Esophagus muscularis mucosa (tissue), 4 donors: ENCODE data around the gene CALCR. TPM values are rescaled to one million over a fixed set of nuclear protein-coding genes. Genes with fewer than 3 reads are reported as not detected.

Source experiments
- DNase-seq: peaks from one replicate; pipeline ENCODE4 v3.0.0-alpha.2; 2017; ENCODE audit errors: extremely low spot score
- H3K27ac ChIP-seq, 4 donors: fragments of 200-600 bp; sonication (generic); replicated peaks in 1 of 4; 1 replicate in 3 of 4; 2 replicates in 1 of 4; pipeline ENCODE4 v1.5.1; 2016 to 2019; ENCODE audit warnings: mild to moderate bottlenecking in 1 of 4
- H3K27me3 ChIP-seq, 4 donors: fragments of 200-600 bp; sonication (generic); one replicate each; pipeline versions ENCODE4 v1.5.1 to v1.6.0; 2016 to 2019
- H3K36me3 ChIP-seq, 4 donors: fragments of 200-600 bp; sonication (generic); one replicate each; pipeline ENCODE4 v1.5.1; 2016 to 2019
- H3K4me1 ChIP-seq, 4 donors: fragments of 200-600 bp; sonication (generic); one replicate each; pipeline ENCODE4 v1.5.1; 2016 to 2019
- H3K4me3 ChIP-seq, 4 donors: fragments of 200-600 bp; sonication (generic); 1 replicate in 2 of 4; 2 replicates in 2 of 4; pipeline ENCODE4 v1.5.1; 2016 to 2019; ENCODE audit warnings: mild to moderate bottlenecking in 4 of 4, moderate library complexity in 1 of 4
- H3K9me3 ChIP-seq, 4 donors: fragments of 200-600 bp; sonication (generic); 1 replicate in 3 of 4; 2 replicates in 1 of 4; pipeline ENCODE4 v1.5.1; 2016 to 2019
- EP300 ChIP-seq: sonication (generic); formaldehyde crosslinking; IDR thresholded peaks from one replicate; pipeline ENCODE4 v1.6.1; 2017; ENCODE audit warnings: antibody characterized with exemption
- POLR2A ChIP-seq: fragments of 450-650 bp; IDR thresholded peaks from one replicate; pipeline ENCODE4 v1.6.1; 2017; ENCODE audit warnings: antibody characterized with exemption, moderate library complexity, mild to moderate bottlenecking, low read depth
- POLR2AphosphoS5 ChIP-seq, 2 donors: sonication (generic); formaldehyde crosslinking; IDR thresholded peaks; one replicate each; pipeline ENCODE4 v1.6.1; 2017; ENCODE audit warnings: antibody characterized with exemption in 2 of 2
- WGBS: methylation state at CpG from one replicate; pipeline ENCODE4 v1.1.5; 2018; 5-methylcytosine and 5-hydroxymethylcytosine counted together
- intact Hi-C: fragments of 100-400 bp; cut with DNase I; formaldehyde crosslinking; loops from one replicate; pipeline ENCODE4 v1.15.1; 2023
- total RNA-seq, 4 donors: library from RNA; depleted of rRNA; stranded (reverse); fragments of >200 nt; gene quantifications; one replicate each; pipeline versions ENCODE4 v1.1.0 to v1.2.1, GENCODE V29; 2016
- TF ChIP-seq, protein P1 (sequence below), 3 experiments: fragments of 200-600 bp in 2 of 3; fragments of 450-650 bp in 1 of 3; sonication (generic) in 2 of 3; IDR thresholded peaks; one replicate each; pipeline ENCODE4 v1.5.1; 2017 to 2019; ENCODE audit warnings: antibody characterized with exemption in 3 of 3, mild to moderate bottlenecking in 2 of 3, moderate library complexity in 1 of 3

CALCR gene
- total RNA-seq, 4 donors from 2014 or later, result 0.17 TPM; not detected in 3

DNA sequence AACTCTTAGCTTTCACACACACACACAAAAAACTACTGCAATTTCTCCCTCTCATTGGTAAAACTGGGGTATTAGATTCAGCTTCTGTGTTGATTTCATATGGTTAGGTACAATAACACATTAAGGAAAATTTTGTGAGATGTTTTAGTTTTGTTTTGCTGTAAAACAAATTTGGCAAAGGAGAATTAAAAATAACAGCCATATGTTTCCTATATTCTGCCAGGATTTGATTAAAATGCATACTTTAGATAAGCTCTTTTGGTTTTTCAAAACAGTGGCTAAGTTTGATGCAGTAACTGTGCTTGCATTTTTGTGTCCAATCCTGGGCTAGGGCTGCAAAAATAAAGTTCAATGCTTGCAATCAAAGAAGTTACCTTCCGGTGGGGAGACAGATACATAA is 126.3 kb downstream of the CALCR start:
- Histone ChIP-seq H3K9me3 (no peaks in the 10 kb centered on the region), H3K4me3 (no peak overlapping the region), H3K4me1 (no peaks in the 10 kb centered on the region), H3K27ac (no peak overlapping the region), H3K36me3 (no peaks in the 10 kb centered on the region), H3K27me3 (no peaks in the 10 kb centered on the region)
- intact Hi-C loops, result no loop called here
- WGBS, result 63% methylated on average over 1 of the region's 1 CpG
- no peak for TF ChIP-seq POLR2AphosphoS5 (IDR thresholded peaks at IDR 0.05)
- no peak for TF ChIP-seq POLR2A
- TF ChIP-seq, protein P1, sequence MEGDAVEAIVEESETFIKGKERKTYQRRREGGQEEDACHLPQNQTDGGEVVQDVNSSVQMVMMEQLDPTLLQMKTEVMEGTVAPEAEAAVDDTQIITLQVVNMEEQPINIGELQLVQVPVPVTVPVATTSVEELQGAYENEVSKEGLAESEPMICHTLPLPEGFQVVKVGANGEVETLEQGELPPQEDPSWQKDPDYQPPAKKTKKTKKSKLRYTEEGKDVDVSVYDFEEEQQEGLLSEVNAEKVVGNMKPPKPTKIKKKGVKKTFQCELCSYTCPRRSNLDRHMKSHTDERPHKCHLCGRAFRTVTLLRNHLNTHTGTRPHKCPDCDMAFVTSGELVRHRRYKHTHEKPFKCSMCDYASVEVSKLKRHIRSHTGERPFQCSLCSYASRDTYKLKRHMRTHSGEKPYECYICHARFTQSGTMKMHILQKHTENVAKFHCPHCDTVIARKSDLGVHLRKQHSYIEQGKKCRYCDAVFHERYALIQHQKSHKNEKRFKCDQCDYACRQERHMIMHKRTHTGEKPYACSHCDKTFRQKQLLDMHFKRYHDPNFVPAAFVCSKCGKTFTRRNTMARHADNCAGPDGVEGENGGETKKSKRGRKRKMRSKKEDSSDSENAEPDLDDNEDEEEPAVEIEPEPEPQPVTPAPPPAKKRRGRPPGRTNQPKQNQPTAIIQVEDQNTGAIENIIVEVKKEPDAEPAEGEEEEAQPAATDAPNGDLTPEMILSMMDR (IDR thresholded peaks at IDR 0.05), result no peak
- TF ChIP-seq EP300, result no peak
- DNase-seq, result no peak

DNA sequence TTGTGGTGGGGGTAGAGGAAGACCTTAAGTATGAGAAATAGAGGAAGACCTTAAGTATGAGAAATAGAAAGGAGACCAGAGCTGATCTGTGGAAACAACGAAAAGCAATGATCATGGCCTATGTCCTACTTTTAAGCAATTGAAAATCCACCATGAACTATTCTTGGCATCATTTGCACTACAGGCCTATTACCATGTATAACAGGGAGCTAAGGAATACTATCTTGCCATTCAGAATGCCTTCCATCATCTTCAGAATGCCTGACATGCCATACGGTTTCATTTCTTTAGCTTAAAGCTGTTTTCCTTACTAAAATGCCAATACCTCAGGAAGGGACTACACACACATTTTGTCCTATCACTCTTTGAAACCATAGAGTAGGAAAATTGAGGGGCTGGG is 127.0 kb downstream of the CALCR start:
- TF ChIP-seq POLR2AphosphoS5 (IDR thresholded peaks at IDR 0.05) (no peak), POLR2A (no peak), EP300 (no peak)
- TF ChIP-seq, protein P1 (IDR thresholded peaks at IDR 0.05), result no peak
- no peak overlapping the region for H3K27ac ChIP-seq
- no peak overlapping the region for H3K4me3 ChIP-seq
- WGBS, result 71% methylated on average over 2 of the region's 2 CpGs
- no peaks in the 10 kb centered on the region for H3K27me3 ChIP-seq
- H3K4me1 ChIP-seq, result no peaks in the 10 kb centered on the region
- no peaks in the 10 kb centered on the region for H3K9me3 ChIP-seq
- intact Hi-C loops, result no loop called here
- no peaks in the 10 kb centered on the region for H3K36me3 ChIP-seq
- DNase-seq, result no peak

DNA sequence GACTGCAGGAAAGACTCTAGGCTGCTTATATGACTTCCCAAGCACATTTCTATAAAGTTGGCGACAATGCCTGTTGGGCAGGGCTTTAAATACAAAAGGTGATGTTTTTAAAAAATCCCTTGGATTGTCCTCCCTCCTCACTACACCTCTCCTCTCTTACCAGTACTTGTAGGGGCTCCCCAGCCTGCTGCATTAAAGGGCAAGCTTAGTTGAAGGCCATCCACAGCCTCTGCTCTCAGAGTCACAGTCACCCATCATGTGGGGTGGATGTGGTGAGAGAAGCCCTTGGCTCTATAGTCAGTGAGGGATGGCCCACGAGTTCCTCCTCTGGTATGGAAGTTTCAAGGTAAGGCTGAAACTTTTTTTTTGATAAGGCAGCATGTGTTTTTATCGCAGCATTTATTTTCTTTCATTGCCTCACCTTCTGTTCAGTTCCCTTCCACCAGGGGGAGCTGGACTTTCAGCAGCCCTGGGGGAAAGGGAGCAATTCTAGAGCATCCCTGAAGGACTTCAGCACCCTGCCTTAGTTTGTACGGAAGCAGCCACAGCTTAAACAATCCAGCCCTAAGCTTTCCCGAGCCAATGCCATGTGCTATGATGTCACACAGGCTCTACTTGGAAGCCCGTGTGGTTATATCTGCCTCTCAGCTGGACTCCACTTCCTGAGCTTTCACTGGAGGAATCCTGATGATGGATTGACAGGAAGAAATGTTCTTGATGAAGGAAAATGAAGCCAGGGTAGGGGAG is 131.9 kb downstream of the CALCR start:
- intact Hi-C loops, result no loop called here
- WGBS, result 46% methylated on average over 6 of the region's 6 CpGs

DNA sequence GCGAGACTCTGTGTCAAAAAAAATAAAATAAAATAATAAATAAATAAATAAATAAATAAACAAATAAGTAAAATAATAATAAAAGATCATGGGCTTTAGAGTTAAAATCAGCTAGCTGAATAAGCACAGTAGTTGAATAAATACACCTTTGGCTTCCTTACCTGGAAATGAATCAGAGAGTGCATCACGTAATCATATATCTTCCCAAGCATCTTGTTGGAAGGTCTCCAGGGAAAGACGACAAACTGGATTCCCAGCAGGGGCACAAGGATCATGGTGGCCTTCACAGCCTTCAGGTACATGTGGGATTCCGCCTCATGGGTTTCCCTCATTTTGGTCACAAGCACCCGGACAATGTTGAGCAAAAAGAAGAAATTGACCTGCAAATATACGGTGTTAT is 138.7 kb downstream of the CALCR start:
- TF ChIP-seq EP300 (no peak), POLR2A (no peak), POLR2AphosphoS5 (IDR thresholded peaks at IDR 0.05) (no peak)
- TF ChIP-seq, protein P1 (IDR thresholded peaks at IDR 0.05), result no peak
- intact Hi-C loops, result no loop called here
- Histone ChIP-seq H3K27ac (no peak overlapping the region), H3K4me3 (no peak overlapping the region), H3K4me1 (no peaks in the 10 kb centered on the region), H3K9me3 (no peaks in the 10 kb centered on the region), H3K27me3 (no peaks in the 10 kb centered on the region), H3K36me3 (no peaks in the 10 kb centered on the region)
- WGBS, result 89% methylated on average over 6 of the region's 6 CpGs
- no peak for DNase-seq

More for the DNA sequence above, 131.9 kb downstream of the CALCR start:
- Histone ChIP-seq H3K27ac (no peak overlapping the region), H3K9me3 (no peaks in the 10 kb centered on the region), H3K4me1 (no peaks in the 10 kb centered on the region), H3K27me3 (no peaks in the 10 kb centered on the region), H3K36me3 (no peaks in the 10 kb centered on the region), H3K4me3 (no peak overlapping the region)
- TF ChIP-seq, protein P1 (IDR thresholded peaks at IDR 0.05), result peak in 1 of 3 experiments; percentile 23
- no peak for TF ChIP-seq EP300
- no peak for DNase-seq

DNA sequence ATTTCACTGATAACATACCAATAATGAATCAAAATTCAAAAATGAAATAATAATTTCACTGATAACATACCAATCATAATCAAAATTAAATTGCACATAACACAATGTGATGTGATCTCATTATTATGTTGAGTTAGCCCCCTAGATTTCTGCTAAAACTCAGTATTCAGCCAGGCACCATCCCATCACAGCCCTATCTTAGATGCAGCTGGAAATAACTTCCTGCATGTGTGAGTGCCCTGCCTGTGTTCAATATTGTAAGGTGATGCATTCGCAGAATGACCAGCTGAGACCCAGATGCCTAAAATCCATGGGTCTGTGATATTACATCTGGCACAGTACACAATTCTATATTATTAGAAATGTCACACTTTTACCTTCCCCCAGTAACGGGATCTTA is 142.4 kb downstream of the CALCR start:
- Histone ChIP-seq H3K27me3 (no peaks in the 10 kb centered on the region), H3K27ac (no peak overlapping the region), H3K36me3 (no peaks in the 10 kb centered on the region), H3K4me1 (no peaks in the 10 kb centered on the region), H3K9me3 (no peaks in the 10 kb centered on the region), H3K4me3 (no peak overlapping the region)
- intact Hi-C loops, result no loop called here
- no peak for DNase-seq
- TF ChIP-seq POLR2AphosphoS5 (IDR thresholded peaks at IDR 0.05) (no peak), POLR2A (no peak), EP300 (no peak)
- TF ChIP-seq, protein P1 (IDR thresholded peaks at IDR 0.05), result no peak
- 90% methylated on average over 2 of the region's 2 CpGs for WGBS
